Activated naive CD4-positive, alpha-beta T cell treated with anti-CD3 and anti-CD28 coated beads for 36 hours (primary cell): ENCODE measurements around the gene LRSAM1. TPM values are rescaled to one million over a fixed set of nuclear protein-coding genes. Genes with fewer than 3 reads are reported as not detected.

Source experiments
- CTCF ChIA-PET: fragments of 350-600 bp; sonication (Branson Sonifier 250); formaldehyde crosslinking; loops from one replicate; lab custom pipeline; 2021; ENCODE audit warnings: antibody characterized with exemption; lab: Charles Lee
- DNase-seq: peaks from one replicate; pipeline ENCODE4 v3.0.0-alpha.2; 2020
- H3K27ac Mint-ChIP-seq: one replicate; pipeline ENCODE4 v1.8.0; 2021; ENCODE audit warnings: mild to moderate bottlenecking, mixed read lengths
- H3K27me3 Mint-ChIP-seq: one replicate; pipeline ENCODE4 v1.8.0; 2021; ENCODE audit warnings: low read depth, mixed read lengths
- H3K36me3 Mint-ChIP-seq: one replicate; pipeline ENCODE4 v1.8.0; 2021; ENCODE audit warnings: low read depth, mixed read lengths
- H3K4me1 Mint-ChIP-seq: one replicate; pipeline ENCODE4 v1.8.0; 2021; ENCODE audit warnings: low read depth, mixed read lengths
- H3K4me3 Mint-ChIP-seq: one replicate; pipeline ENCODE4 v1.8.0; 2021; ENCODE audit warnings: mild to moderate bottlenecking, moderate library complexity, mixed read lengths
- H3K9me3 Mint-ChIP-seq: one replicate; pipeline ENCODE4 v1.8.0; 2021; ENCODE audit warnings: mixed read lengths
- intact Hi-C: fragments of 100-400 bp; cut with micrococcal nuclease; formaldehyde crosslinking; loops from one replicate; pipeline ENCODE4 v1.15.1; 2023
- total RNA-seq, 2 experiments: library from RNA; stranded (reverse); gene quantifications; one replicate each; pipeline ENCODE4 v1.2.3, GENCODE V29; 2021

The LRSAM1 gene
- total RNA-seq, 2 experiments from 2014 or later: 8.8 to 9.9 TPM

GRCh38 chr9:127546125-127546832 is 95.0 kb downstream of the LRSAM1 start:
- H3K4me3 Mint-ChIP-seq: no peak overlapping the region
- H3K9me3 Mint-ChIP-seq: no peaks in the 10 kb centered on the region
- H3K4me1 Mint-ChIP-seq: no peaks in the 10 kb centered on the region
- H3K36me3 Mint-ChIP-seq: no peaks in the 10 kb centered on the region
- intact Hi-C loops: no loop called here
- DNase-seq: no peak
- H3K27ac Mint-ChIP-seq: no peak overlapping the region
- no peaks in the 10 kb centered on the region for H3K27me3 Mint-ChIP-seq
- CTCF ChIA-PET: no interaction called here

GRCh38 chr9:127548352-127548881 is 97.1 kb downstream of the LRSAM1 start:
- Mint-ChIP-seq H3K9me3 (no peaks in the 10 kb centered on the region), H3K27me3 (no peaks in the 10 kb centered on the region), H3K36me3 (no peaks in the 10 kb centered on the region), H3K27ac (no peak overlapping the region), H3K4me3 (no peak overlapping the region), H3K4me1 (no peaks in the 10 kb centered on the region)
- no peak for DNase-seq
- CTCF ChIA-PET: interaction anchor here (0.6 kb wide), 1 partner anchor 293 kb away, joined by 7 read pairs; no protein-coding TSS in a partner anchor
- intact Hi-C loops: no loop called here

- H3K27me3 Mint-ChIP-seq: no peaks in the 10 kb centered on the region
- intact Hi-C loops: no loop called here
- H3K4me3 Mint-ChIP-seq: no peak overlapping the region
- H3K36me3 Mint-ChIP-seq: no peaks in the 10 kb centered on the region
- H3K27ac Mint-ChIP-seq: no peak overlapping the region
- H3K4me1 Mint-ChIP-seq: no peaks in the 10 kb centered on the region
- no peak for DNase-seq
- no peaks in the 10 kb centered on the region for H3K9me3 Mint-ChIP-seq
- CTCF ChIA-PET: interaction anchor here (0.6 kb wide), 1 partner anchor 292 kb away, joined by 7 read pairs; no protein-coding TSS in a partner anchor
Observed at GRCh38 chr9:127549218-127549617, 97.9 kb downstream of the LRSAM1 start.

DNA sequence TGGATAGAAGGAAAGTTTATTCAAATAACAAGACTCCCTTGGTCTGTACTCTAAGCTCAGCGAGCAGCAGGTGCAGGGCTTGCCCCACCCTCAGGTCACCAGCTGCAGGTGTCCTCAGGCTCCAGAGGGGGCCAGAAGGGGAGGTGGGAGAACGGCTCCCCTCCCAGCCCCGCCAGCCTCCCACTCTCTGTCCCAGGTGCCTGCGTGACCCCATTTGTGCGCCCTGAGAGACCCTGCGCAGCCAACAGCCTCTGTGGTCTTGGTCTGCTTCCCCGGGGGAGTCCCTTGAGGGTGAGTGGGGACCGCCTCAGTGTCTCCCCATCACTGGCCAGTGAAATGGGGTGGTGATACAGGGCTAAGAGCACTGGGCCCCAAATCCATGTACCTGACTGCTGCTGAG is 98.4 kb downstream of the LRSAM1 start:
- Mint-ChIP-seq H3K9me3 (no peaks in the 10 kb centered on the region), H3K36me3 (no peaks in the 10 kb centered on the region), H3K4me1 (no peaks in the 10 kb centered on the region), H3K27me3 (no peaks in the 10 kb centered on the region), H3K27ac (no peak overlapping the region), H3K4me3 (no peak overlapping the region)
- intact Hi-C loops: no loop called here
- no peak for DNase-seq
- CTCF ChIA-PET: no interaction called here

- Mint-ChIP-seq H3K4me1 (no peaks in the 10 kb centered on the region), H3K27ac (no peak overlapping the region), H3K27me3 (no peaks in the 10 kb centered on the region), H3K9me3 (no peaks in the 10 kb centered on the region), H3K36me3 (no peaks in the 10 kb centered on the region), H3K4me3 (no peak overlapping the region)
- no peak for DNase-seq
- intact Hi-C loops: no loop called here
- CTCF ChIA-PET: interaction anchor here (0.7 kb wide), 1 partner anchor 28 kb away, joined by 3 read pairs; no protein-coding TSS in a partner anchor
Observed at GRCh38 chr9:127550282-127550681, 99.0 kb downstream of the LRSAM1 start.

DNA sequence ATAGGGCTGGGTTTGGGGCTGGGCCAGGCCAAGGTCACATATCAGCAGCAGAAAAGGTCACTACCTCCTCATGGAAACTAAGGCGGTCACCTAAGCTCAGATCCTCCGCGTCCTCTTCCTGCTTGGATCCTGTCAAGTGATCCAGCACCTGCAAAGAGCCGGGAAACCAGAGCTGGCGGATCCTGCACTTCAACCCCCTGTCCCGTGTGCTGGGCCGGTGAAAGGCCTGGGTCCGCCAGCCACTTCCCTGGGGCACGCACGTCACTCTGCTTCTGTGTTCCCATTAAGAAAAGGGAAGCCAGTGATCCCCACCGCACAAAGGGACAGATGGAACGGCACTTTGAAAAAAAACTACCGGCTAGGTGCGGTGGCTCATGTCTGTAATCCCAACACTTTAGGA is 99.4 kb downstream of the LRSAM1 start:
- no peak overlapping the region for H3K4me3 Mint-ChIP-seq
- CTCF ChIA-PET: interaction anchor here (0.7 kb wide), 1 partner anchor 28 kb away, joined by 3 read pairs; no protein-coding TSS in a partner anchor
- no peaks in the 10 kb centered on the region for H3K9me3 Mint-ChIP-seq
- intact Hi-C loops: no loop called here
- DNase-seq: no peak
- H3K4me1 Mint-ChIP-seq: peaks cover 3% of the 10 kb centered on the region
- H3K36me3 Mint-ChIP-seq: no peaks in the 10 kb centered on the region
- H3K27ac Mint-ChIP-seq: no peak overlapping the region
- H3K27me3 Mint-ChIP-seq: no peaks in the 10 kb centered on the region

Other genes with a start within 250 kb of the LRSAM1 start
- 1 to 10 TPM; 1.2 to 4.6 TPM for gene GARNL3, start 186.7 kb upstream of the LRSAM1 start, total RNA-seq
- 1 to 10 TPM; 3.4 TPM for gene SLC2A8, start 54.3 kb upstream of the LRSAM1 start, total RNA-seq
- 1 to 10 TPM; 7.9 to 8.1 TPM for gene ZNF79, start 27.1 kb upstream of the LRSAM1 start, total RNA-seq
- 1,000 to 10,000 TPM; 3,038 to 3,119 TPM for gene RPL12, start 104 bp upstream of the LRSAM1 start, total RNA-seq
- gene STXBP1, start 160.8 kb downstream of the LRSAM1 start, total RNA-seq: 10 to 100 TPM; 17.4 to 17.8 TPM